GM21526 (cell line): ENCODE measurements around the gene MIB2.
"Not testable (repeated sequence)": the region's sequence is repeated elsewhere in the genome, so short reads cannot be mapped to it uniquely, and the experiment has no call there.

Experiments used
- ATAC-seq: cut with Tn5 transposase; IDR thresholded peaks from one replicate; pipeline ENCODE4 v1.9.1; 2021; ENCODE audit warnings: moderate library complexity; ENCODE audit not compliant: unreplicated experiment, low FRiP score

Gene MIB2

GRCh38 chr1:1675218-1675617 is 59.9 kb downstream of the MIB2 start:
- not testable (repeated sequence) for ATAC-seq

GRCh38 chr1:1676087-1676486 is 60.8 kb downstream of the MIB2 start:
- not testable (repeated sequence) for ATAC-seq

GRCh38 chr1:1677718-1678580 is 62.6 kb downstream of the MIB2 start:
- ATAC-seq: peak; percentile 57

- no peak for ATAC-seq
These were observed 63.5 kb downstream of the MIB2 start for GRCh38 chr1:1678581-1679380.
